Astrocyte (in vitro differentiated cells and primary cell): Measurements from ENCODE around the gene RAN. TPM values are rescaled to one million over a fixed set of nuclear protein-coding genes. Genes with fewer than 3 reads are reported as not detected.

ENCODE experiments used
- DNase-seq: peaks from one replicate; pipeline ENCODE4 v3.0.0-alpha.2; 2010; ENCODE audit warnings: low read depth
- FAIRE-seq: peaks from 2 replicates; lab custom pipeline; 2011; peaks lifted over from hg19 to GRCh38; lab: Jason Lieb, UNC
- H2AFZ ChIP-seq: 2 replicates; pipeline ENCODE4 v1.6.0; 2012; ENCODE audit warnings: low read depth, low read length, inconsistent platforms
- H3K27ac ChIP-seq: 2 replicates; pipeline ENCODE4 v1.5.1; 2011; ENCODE audit warnings: low read depth, low read length, inconsistent platforms
- H3K27me3 ChIP-seq: 2 replicates; pipeline ENCODE4 v1.6.0; 2011; ENCODE audit warnings: low read length, inconsistent platforms; ENCODE audit not compliant: insufficient read depth
- H3K36me3 ChIP-seq: 2 replicates; pipeline ENCODE4 v1.5.1; 2011; ENCODE audit warnings: low read length, inconsistent platforms; ENCODE audit not compliant: insufficient read depth
- H3K4me1 ChIP-seq: 2 replicates; pipeline ENCODE4 v1.5.1; 2011; ENCODE audit warnings: low read length, inconsistent platforms; ENCODE audit not compliant: insufficient read depth
- H3K4me2 ChIP-seq: 2 replicates; pipeline ENCODE4 v1.6.0; 2012; ENCODE audit warnings: low read length, inconsistent platforms
- H3K4me3 ChIP-seq: 2 replicates; pipeline ENCODE4 v1.5.1; 2011; ENCODE audit warnings: low read depth, mild to moderate bottlenecking, low read length, inconsistent platforms; ENCODE audit not compliant: insufficient read depth
- H3K79me2 ChIP-seq: 2 replicates; pipeline ENCODE4 v1.6.0; 2012; ENCODE audit warnings: mild to moderate bottlenecking, low read length, inconsistent platforms; ENCODE audit not compliant: insufficient read depth
- H3K9ac ChIP-seq: 2 replicates; pipeline ENCODE4 v1.6.0; 2012; ENCODE audit warnings: mild to moderate bottlenecking, low read length, inconsistent platforms
- H3K9me3 ChIP-seq: 2 replicates; pipeline ENCODE4 v1.5.1; 2012; ENCODE audit warnings: low read depth, mild to moderate bottlenecking, low read length, inconsistent platforms; ENCODE audit not compliant: insufficient read depth
- H4K20me1 ChIP-seq: 2 replicates; pipeline ENCODE4 v1.6.0; 2012; ENCODE audit warnings: low read length, inconsistent platforms; ENCODE audit not compliant: insufficient read depth
- H3K27ac Mint-ChIP-seq: one replicate; pipeline ENCODE4 v1.8.0; 2021; ENCODE audit warnings: mild to moderate bottlenecking, mixed read lengths; ENCODE audit not compliant: unreplicated experiment
- H3K27me3 Mint-ChIP-seq: one replicate; pipeline ENCODE4 v1.8.0; 2021; ENCODE audit warnings: low read depth, mixed read lengths; ENCODE audit not compliant: unreplicated experiment
- H3K36me3 Mint-ChIP-seq: one replicate; pipeline ENCODE4 v1.8.0; 2021; ENCODE audit warnings: low read depth, mixed read lengths; ENCODE audit not compliant: unreplicated experiment
- H3K4me1 Mint-ChIP-seq: one replicate; pipeline ENCODE4 v1.8.0; 2021; ENCODE audit warnings: low read depth, mixed read lengths; ENCODE audit not compliant: unreplicated experiment
- H3K4me3 Mint-ChIP-seq: one replicate; pipeline ENCODE4 v1.8.0; 2021; ENCODE audit warnings: mild to moderate bottlenecking, moderate library complexity, mixed read lengths; ENCODE audit not compliant: unreplicated experiment
- H3K9me3 Mint-ChIP-seq: one replicate; pipeline ENCODE4 v1.8.0; 2021; ENCODE audit warnings: mild to moderate bottlenecking, mixed read lengths; ENCODE audit not compliant: unreplicated experiment
- EZH2 ChIP-seq: IDR thresholded peaks from 2 replicates; pipeline ENCODE4 v1.6.1; 2012; ENCODE audit warnings: mild to moderate bottlenecking, low read length, inconsistent platforms; ENCODE audit not compliant: insufficient read depth
- total RNA-seq: library from RNA; stranded (reverse); gene quantifications from 2 replicates; pipeline ENCODE4 v1.2.1, GENCODE V29; 2021
- TF ChIP-seq, protein P1 (sequence below): IDR thresholded peaks from 2 replicates; pipeline ENCODE4 v1.5.1; 2011; ENCODE audit warnings: low read depth, mild to moderate bottlenecking, inconsistent platforms, low read length, moderate library complexity; ENCODE audit not compliant: insufficient read depth

The RAN gene
- total RNA-seq, 1 donor from 2014 or later = 872 TPM

DNA sequence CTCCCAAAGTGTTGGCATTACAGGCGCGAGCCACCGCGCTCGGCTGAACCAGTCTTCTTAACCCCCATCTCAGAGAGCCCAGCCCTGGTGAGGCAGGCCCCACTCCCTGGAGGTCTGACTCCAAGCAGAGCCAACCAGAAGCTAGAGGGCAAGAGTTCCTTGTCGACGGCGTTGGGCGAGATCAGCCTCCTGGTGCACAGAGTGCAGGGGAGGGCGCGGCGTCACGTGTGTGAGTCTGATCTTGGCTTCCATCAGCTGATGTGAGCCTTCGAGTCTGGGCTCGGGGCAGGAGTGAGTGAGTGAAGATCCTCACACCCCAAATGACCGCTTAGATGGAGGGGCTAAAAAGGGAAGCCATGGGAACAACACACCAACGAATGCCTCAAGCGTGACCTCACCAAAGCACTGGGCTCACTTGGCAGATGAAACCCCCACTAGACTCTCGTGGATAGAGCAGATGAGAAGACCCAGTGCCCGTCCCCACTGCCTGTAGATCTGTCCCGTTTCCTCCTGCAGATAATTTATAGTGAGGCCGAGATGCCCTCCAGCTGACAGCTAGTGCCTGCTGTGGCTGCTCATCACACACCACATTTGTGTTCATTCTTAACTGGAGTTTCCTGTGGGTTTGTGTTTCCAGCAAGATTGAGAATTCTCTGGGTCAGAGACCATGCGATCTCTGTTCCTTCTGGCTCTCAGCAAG is 53.2 kb downstream of the RAN start:
- Mint-ChIP-seq H3K27me3 (peaks cover 28% of the 10 kb centered on the region), H3K4me3 (no peak overlapping the region), H3K9me3 (peaks cover 3% of the 10 kb centered on the region), H3K27ac (no peak overlapping the region), H3K36me3 (peaks cover 2% of the 10 kb centered on the region), H3K4me1 (peaks cover 2% of the 10 kb centered on the region)
- Histone ChIP-seq H3K9ac (no peak overlapping the region), H3K4me2 (no peak overlapping the region), H2AFZ (no peak overlapping the region), H3K79me2 (no peaks in the 10 kb centered on the region), H3K4me3 (no peak overlapping the region), H3K9me3 (no peaks in the 10 kb centered on the region), H3K4me1 (no peaks in the 10 kb centered on the region), H3K27ac (no peak overlapping the region), H4K20me1 (no peaks in the 10 kb centered on the region), H3K36me3 (no peaks in the 10 kb centered on the region), H3K27me3 (no peaks in the 10 kb centered on the region)
- DNase-seq (no peak), FAIRE-seq (no peak)
- TF ChIP-seq, protein P1, sequence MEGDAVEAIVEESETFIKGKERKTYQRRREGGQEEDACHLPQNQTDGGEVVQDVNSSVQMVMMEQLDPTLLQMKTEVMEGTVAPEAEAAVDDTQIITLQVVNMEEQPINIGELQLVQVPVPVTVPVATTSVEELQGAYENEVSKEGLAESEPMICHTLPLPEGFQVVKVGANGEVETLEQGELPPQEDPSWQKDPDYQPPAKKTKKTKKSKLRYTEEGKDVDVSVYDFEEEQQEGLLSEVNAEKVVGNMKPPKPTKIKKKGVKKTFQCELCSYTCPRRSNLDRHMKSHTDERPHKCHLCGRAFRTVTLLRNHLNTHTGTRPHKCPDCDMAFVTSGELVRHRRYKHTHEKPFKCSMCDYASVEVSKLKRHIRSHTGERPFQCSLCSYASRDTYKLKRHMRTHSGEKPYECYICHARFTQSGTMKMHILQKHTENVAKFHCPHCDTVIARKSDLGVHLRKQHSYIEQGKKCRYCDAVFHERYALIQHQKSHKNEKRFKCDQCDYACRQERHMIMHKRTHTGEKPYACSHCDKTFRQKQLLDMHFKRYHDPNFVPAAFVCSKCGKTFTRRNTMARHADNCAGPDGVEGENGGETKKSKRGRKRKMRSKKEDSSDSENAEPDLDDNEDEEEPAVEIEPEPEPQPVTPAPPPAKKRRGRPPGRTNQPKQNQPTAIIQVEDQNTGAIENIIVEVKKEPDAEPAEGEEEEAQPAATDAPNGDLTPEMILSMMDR = no peak
- no peak for TF ChIP-seq EZH2

DNA sequence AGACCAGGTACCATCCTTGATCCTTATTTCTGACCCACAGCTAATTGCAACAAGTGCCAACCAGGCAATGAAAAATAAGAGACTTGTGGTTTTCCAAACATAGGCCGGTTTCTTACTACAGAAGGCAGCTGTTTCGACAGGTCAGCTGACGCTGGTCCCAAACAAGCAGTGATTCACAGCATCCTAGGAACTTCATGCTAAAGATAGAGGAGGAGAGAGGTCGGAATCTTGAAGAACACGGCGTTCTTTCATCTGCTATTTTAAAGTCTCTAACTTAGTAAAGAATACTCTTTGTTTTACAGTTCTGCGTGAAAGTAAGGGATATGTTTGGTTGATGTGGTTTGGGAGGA is 53.8 kb downstream of the RAN start:
- Mint-ChIP-seq H3K27me3 (peaks cover 28% of the 10 kb centered on the region), H3K27ac (no peak overlapping the region), H3K9me3 (peaks cover 3% of the 10 kb centered on the region), H3K4me3 (no peak overlapping the region), H3K4me1 (peaks cover 2% of the 10 kb centered on the region), H3K36me3 (peaks cover 2% of the 10 kb centered on the region)
- no peak overlapping the region for H3K4me3 ChIP-seq
- H3K9ac ChIP-seq = no peak overlapping the region
- no peak for TF ChIP-seq EZH2
- TF ChIP-seq, protein P1 = no peak
- no peak overlapping the region for H3K27ac ChIP-seq
- DNase-seq = no peak
- no peaks in the 10 kb centered on the region for H3K4me1 ChIP-seq
- no peak overlapping the region for H2AFZ ChIP-seq
- no peaks in the 10 kb centered on the region for H3K27me3 ChIP-seq
- no peaks in the 10 kb centered on the region for H3K36me3 ChIP-seq
- H3K79me2 ChIP-seq = no peaks in the 10 kb centered on the region
- H4K20me1 ChIP-seq = no peaks in the 10 kb centered on the region
- H3K4me2 ChIP-seq = no peak overlapping the region
- FAIRE-seq = no peak
- H3K9me3 ChIP-seq = no peaks in the 10 kb centered on the region

Other genes with a start within 250 kb of the RAN start
- gene RIMBP2, start 155.8 kb upstream of the RAN start, total RNA-seq = 2.2 TPM in 2 replicates
- gene STX2, start 32.8 kb upstream of the RAN start, total RNA-seq = 30.5 and 33.0 TPM in 2 replicates
- gene ADGRD1, start 81.8 kb downstream of the RAN start, total RNA-seq = 3.0 and 3.9 TPM in 2 replicates